Keratinocyte (primary cell): ENCODE results near the gene PHACTR2. TPM values are rescaled to one million over a fixed set of nuclear protein-coding genes. Genes with fewer than 3 reads are reported as not detected.

ENCODE experiments used
- DNase-seq: peaks from one replicate; pipeline ENCODE4 v3.0.0-alpha.2; 2011; ENCODE audit warnings: low read depth, missing footprints, low spot score
- FAIRE-seq: peaks from 2 replicates; lab custom pipeline; 2011; peaks lifted over from hg19 to GRCh38; lab: Jason Lieb, UNC
- H2AFZ ChIP-seq: 2 replicates; pipeline ENCODE4 v1.6.0; 2012; ENCODE audit warnings: low read length, control low read depth, inconsistent platforms; ENCODE audit not compliant: control insufficient read depth
- H3K27ac ChIP-seq: 2 replicates; pipeline ENCODE4 v1.5.1; 2011; ENCODE audit warnings: low read length; ENCODE audit not compliant: control insufficient read depth, insufficient read depth
- H3K27me3 ChIP-seq: 3 replicates; pipeline ENCODE4 v1.6.0; 2011; ENCODE audit warnings: low read length; ENCODE audit not compliant: control insufficient read depth, insufficient read depth; ENCODE audit errors: extremely low read depth
- H3K36me3 ChIP-seq, 2 experiments: 2 replicates in 1 of 2; 3 replicates in 1 of 2; pipeline ENCODE4 v1.5.1; 2011; ENCODE audit warnings: low read length in 2 of 2, mild to moderate bottlenecking in 1 of 2; ENCODE audit not compliant: control insufficient read depth in 2 of 2, insufficient read depth in 2 of 2; ENCODE audit errors: extremely low read depth in 1 of 2
- H3K4me1 ChIP-seq: 3 replicates; pipeline ENCODE4 v1.5.1; 2011; ENCODE audit warnings: low read length; ENCODE audit not compliant: control insufficient read depth, insufficient read depth; ENCODE audit errors: extremely low read depth
- H3K4me2 ChIP-seq: 3 replicates; pipeline ENCODE4 v1.6.0; 2011; ENCODE audit warnings: low read depth, low read length; ENCODE audit not compliant: control insufficient read depth, insufficient read depth; ENCODE audit errors: extremely low read depth
- H3K4me3 ChIP-seq, 3 experiments: fragments of 200-600 bp in 1 of 3; sonication (generic) in 1 of 3; 2 replicates in 2 of 3; 3 replicates in 1 of 3; pipeline ENCODE4 v1.5.1; 2011 to 2016; ENCODE audit warnings: low read length in 3 of 3, mild to moderate bottlenecking in 3 of 3, control low read depth in 2 of 3, inconsistent platforms in 1 of 3, low read depth in 1 of 3, mixed read lengths in 1 of 3, mixed run types in 1 of 3, moderate library complexity in 1 of 3; ENCODE audit not compliant: control insufficient read depth in 2 of 3, insufficient read depth in 2 of 3; ENCODE audit errors: extremely low read depth in 1 of 3
- H3K79me2 ChIP-seq: 2 replicates; pipeline ENCODE4 v1.6.0; 2012; ENCODE audit warnings: low read length; ENCODE audit not compliant: control insufficient read depth, insufficient read depth
- H3K9ac ChIP-seq: 3 replicates; pipeline ENCODE4 v1.6.0; 2011; ENCODE audit warnings: low read length; ENCODE audit not compliant: control insufficient read depth, insufficient read depth; ENCODE audit errors: extremely low read depth
- H3K9me1 ChIP-seq: 3 replicates; pipeline ENCODE4 v1.6.0; 2011; ENCODE audit warnings: low read length; ENCODE audit not compliant: control insufficient read depth, insufficient read depth; ENCODE audit errors: extremely low read depth
- H3K9me3 ChIP-seq: 2 replicates; pipeline ENCODE4 v1.5.1; 2012; ENCODE audit warnings: low read depth, low read length; ENCODE audit not compliant: control insufficient read depth
- H4K20me1 ChIP-seq: 3 replicates; pipeline ENCODE4 v1.6.0; 2011; ENCODE audit warnings: low read length; ENCODE audit not compliant: control insufficient read depth, insufficient read depth; ENCODE audit errors: extremely low read depth
- CTCF ChIP-seq, 3 experiments: IDR thresholded peaks in 1 of 3; conservative IDR thresholded peaks in 1 of 3; optimal IDR thresholded peaks in 1 of 3; 2 replicates in 2 of 3; 3 replicates in 1 of 3; pipeline versions ENCODE3 to v1.5.1; 2011; ENCODE audit warnings: low read length in 3 of 3, mild to moderate bottlenecking in 3 of 3, moderate library complexity in 2 of 3, control low read depth in 1 of 3, inconsistent platforms in 1 of 3; ENCODE audit not compliant: insufficient read depth in 2 of 3; ENCODE audit errors: extremely low read depth in 1 of 3
- EZH2 ChIP-seq: IDR thresholded peaks from one replicate; pipeline ENCODE4 v1.6.1; 2012; ENCODE audit warnings: inconsistent platforms, mild to moderate bottlenecking, low read length, moderate library complexity
- dilution Hi-C: fragments of 300-500 bp; cut with MboI; formaldehyde crosslinking; loops from one replicate; pipeline ENCODE4 v1.7.0; 2020; ENCODE audit warnings: low sequenced_read_pairs; ENCODE audit not compliant: extremely low pct_ligation_motif_present
- polyA plus RNA-seq, 5 experiments: library from polyadenylated mRNA; depleted of rRNA in 3 of 5; stranded (reverse) in 3 of 5; stranded (forward) in 1 of 5; unstranded in 1 of 5; fragments of >200 nt; gene quantifications; 1 replicate in 1 of 5; 2 replicates in 3 of 5; 3 replicates in 1 of 5; pipeline versions ENCODE4 v1.2.1 to v1.2.3, GENCODE V29; 2011 to 2012; ENCODE audit warnings: missing spikeins in 2 of 5, low read depth in 1 of 5, low replicate concordance in 1 of 5

The PHACTR2 gene
- polyA plus RNA-seq, 1 donor (not counting 4 experiments of a cell fraction or from before 2014, with no cell fraction given) = 9.4 TPM

GRCh38 chr6:143766185-143766553 is 88.4 kb downstream of the PHACTR2 start:
- no peak overlapping the region for H3K4me2 ChIP-seq
- no peaks in the 10 kb centered on the region for H3K79me2 ChIP-seq
- no peak for DNase-seq
- H4K20me1 ChIP-seq = no peaks in the 10 kb centered on the region
- no peak overlapping the region for H3K4me3 ChIP-seq
- H3K27me3 ChIP-seq = no peaks in the 10 kb centered on the region
- no peaks in the 10 kb centered on the region for H3K9me3 ChIP-seq
- no peak for FAIRE-seq
- no peak overlapping the region for H3K27ac ChIP-seq
- TF ChIP-seq CTCF (optimal IDR thresholded peaks at IDR 0.05 in 1 of 3, IDR thresholded peaks at IDR 0.05 in 1 of 3, conservative IDR thresholded peaks at IDR 0.05 in 1 of 3; ENCODE audit: extremely low read depth in 1 of 3, insufficient read depth in 2 of 3, low read length in 3 of 3) (no peak), EZH2 (no peak)
- H3K9me1 ChIP-seq = no peaks in the 10 kb centered on the region
- dilution Hi-C loops = no loop called here
- no peak overlapping the region for H2AFZ ChIP-seq
- H3K4me1 ChIP-seq = no peaks in the 10 kb centered on the region
- H3K9ac ChIP-seq = no peak overlapping the region
- peaks cover 4 to 5% of the 10 kb centered on the region in 2 experiments for H3K36me3 ChIP-seq

DNA sequence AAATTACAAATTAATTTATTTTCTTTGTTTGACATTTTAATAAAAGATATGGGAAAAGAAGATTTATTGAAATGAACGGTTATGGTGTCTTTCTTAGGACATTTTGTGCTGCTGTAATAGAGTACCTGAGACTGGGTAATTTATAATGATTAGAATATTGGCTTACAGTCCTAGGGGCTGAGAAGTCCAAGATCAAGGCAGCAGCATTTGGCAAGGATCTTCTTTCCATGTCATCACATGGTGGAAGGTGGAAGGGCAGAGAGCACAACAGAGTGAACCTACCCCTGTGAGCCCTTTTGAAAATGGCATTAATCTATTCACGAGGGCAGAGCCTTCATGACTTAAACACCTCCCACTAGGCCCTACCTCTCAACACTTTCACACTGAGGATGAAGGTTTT is 89.7 kb downstream of the PHACTR2 start:
- FAIRE-seq (no peak), DNase-seq (no peak)
- no peaks in the 10 kb centered on the region for H3K27me3 ChIP-seq
- H3K4me1 ChIP-seq = no peaks in the 10 kb centered on the region
- H3K27ac ChIP-seq = no peak overlapping the region
- no peak overlapping the region for H3K9ac ChIP-seq
- no peaks in the 10 kb centered on the region for H3K9me3 ChIP-seq
- no peak overlapping the region for H3K4me2 ChIP-seq
- TF ChIP-seq CTCF (optimal IDR thresholded peaks at IDR 0.05 in 1 of 3, IDR thresholded peaks at IDR 0.05 in 1 of 3, conservative IDR thresholded peaks at IDR 0.05 in 1 of 3; ENCODE audit: extremely low read depth in 1 of 3, insufficient read depth in 2 of 3, low read length in 3 of 3) (no peak), EZH2 (no peak)
- no peak overlapping the region for H2AFZ ChIP-seq
- no peak overlapping the region for H3K4me3 ChIP-seq
- peaks cover 5 to 6% of the 10 kb centered on the region in 2 experiments for H3K36me3 ChIP-seq
- no peaks in the 10 kb centered on the region for H3K9me1 ChIP-seq
- no peaks in the 10 kb centered on the region for H3K79me2 ChIP-seq
- dilution Hi-C loops = no loop called here
- no peaks in the 10 kb centered on the region for H4K20me1 ChIP-seq
